Neural cell (in vitro differentiated cells): ENCODE measurements around the gene TOX4.

ENCODE experiments used
- CTCF ChIP-seq: fragments of 450-650 bp; IDR thresholded peaks from 2 replicates; pipeline ENCODE4 v1.5.1; 2014; ENCODE audit warnings: antibody characterized with exemption, mild to moderate bottlenecking, moderate library complexity; ENCODE audit not compliant: poor library complexity, severe bottlenecking
- EZH2 ChIP-seq: fragments of 200-600, 300-800 bp; shearing (Covaris generic), sonication (generic); IDR thresholded peaks from 2 replicates; pipeline ENCODE4 v1.6.1; 2014; ENCODE audit warnings: antibody characterized with exemption, low read length, borderline replicate concordance, mild to moderate bottlenecking; ENCODE audit not compliant: insufficient read depth, poor library complexity, severe bottlenecking
- POLR2AphosphoS5 ChIP-seq: IDR thresholded peaks from 2 replicates; pipeline ENCODE4 v1.6.1; 2012
- RAD21 ChIP-seq: fragments of 450-650 bp; conservative IDR thresholded peaks from 2 replicates; pipeline ENCODE4 v1.6.1; 2014; ENCODE audit warnings: antibody characterized with exemption, mild to moderate bottlenecking, moderate library complexity
- REST ChIP-seq: IDR thresholded peaks from 2 replicates; pipeline ENCODE4 v1.6.1; 2012; ENCODE audit warnings: borderline replicate concordance
- TAF1 ChIP-seq: IDR thresholded peaks from 2 replicates; pipeline ENCODE4 v1.6.1; 2012; ENCODE audit warnings: low read depth

GRCh38 chr14:21454843-21455544, 22.0 kb upstream of the TOX4 start:
- TF ChIP-seq RAD21 (no peak), CTCF (peak; percentile 44), POLR2AphosphoS5 (no peak), TAF1 (no peak), REST (no peak), EZH2 (no peak)
